LHCN-M2 (cell line): ENCODE data around the gene GPR17. TPM values are rescaled to one million over a fixed set of nuclear protein-coding genes. Genes with fewer than 3 reads are reported as not detected.

ENCODE experiments used
- DNase-seq: peaks from one replicate; pipeline ENCODE4 v3.0.0-alpha.2; 2012; ENCODE audit warnings: low read depth
- total RNA-seq: library from RNA; depleted of rRNA; stranded (reverse); fragments of >200 nt; gene quantifications from 2 replicates; pipeline ENCODE4 v1.2.3, GENCODE V29; 2014

Gene GPR17
- total RNA-seq, 1 experiment from 2014 or later: not detected

DNA sequence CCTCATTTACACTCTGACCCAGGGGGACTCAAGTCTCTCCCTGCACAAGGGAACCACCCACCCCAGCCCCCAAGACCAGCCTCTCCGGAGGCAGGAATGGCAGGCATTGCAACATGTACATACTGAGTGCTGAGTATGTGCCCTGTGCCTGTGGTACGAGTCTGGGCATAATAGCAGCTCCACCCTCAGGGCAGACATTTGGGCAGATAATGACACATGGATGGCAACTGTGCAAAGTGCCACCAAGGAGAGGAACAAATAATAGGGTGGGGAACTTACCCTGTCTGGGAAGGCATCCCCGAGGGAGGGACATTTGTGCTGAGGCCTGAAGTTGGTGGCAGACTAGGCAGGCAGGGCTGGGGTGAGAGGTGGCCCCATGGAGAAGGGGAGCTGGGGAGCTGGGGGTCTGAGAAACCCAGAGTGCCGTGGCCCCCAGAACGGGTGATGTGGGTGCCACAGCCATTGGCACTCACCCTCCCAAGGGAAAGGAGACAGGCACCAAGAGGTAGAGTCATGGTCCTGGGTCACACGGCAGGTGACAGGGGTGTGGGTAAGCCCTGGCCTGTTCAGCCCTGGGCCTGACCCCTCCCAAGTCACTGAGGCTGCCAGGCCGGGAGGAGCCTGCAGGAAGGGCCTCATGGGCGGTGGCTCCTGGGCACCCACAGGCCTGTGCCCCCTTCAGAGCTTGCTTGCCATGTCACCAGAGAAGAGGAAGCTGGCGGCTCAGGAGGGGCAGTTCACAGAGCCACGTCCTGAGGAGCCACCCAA, 15.7 kb upstream of the GPR17 start:
- no peak for DNase-seq

- DNase-seq: no peak
These were observed 15.0 kb upstream of the GPR17 start for GRCh38 chr2:127630864-127631540.

- DNase-seq: no peak
These were observed 14.4 kb upstream of the GPR17 start for GRCh38 chr2:127631541-127631996.

DNA sequence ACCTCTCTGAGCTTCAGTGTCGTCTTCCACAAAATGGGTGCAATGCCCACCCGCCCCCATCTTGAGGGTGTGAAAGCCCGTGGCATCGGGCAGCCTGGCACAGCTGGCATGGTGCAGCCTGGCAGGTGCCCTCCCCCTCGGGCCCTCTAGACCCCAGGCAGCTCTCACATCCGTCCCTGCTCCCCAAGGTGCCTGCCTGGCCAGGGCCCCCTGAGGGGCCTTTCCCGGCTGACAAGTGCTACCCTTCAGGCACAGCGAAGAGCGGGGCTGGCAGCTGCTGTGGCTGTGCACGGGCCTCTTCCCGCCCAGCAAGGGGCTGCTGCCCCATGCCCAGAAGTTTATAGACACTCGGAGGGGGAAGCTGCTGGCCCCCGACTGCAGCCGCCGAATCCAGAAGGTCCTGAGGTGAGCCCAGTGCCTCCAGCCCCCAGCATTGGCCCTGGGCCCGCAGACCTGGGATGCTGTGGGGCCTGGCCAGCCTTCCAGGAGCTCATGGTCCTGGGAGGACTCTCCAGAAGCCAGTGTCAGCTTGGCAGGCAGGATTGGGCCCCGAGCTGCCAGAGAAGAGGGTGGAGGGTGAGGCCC, 13.9 kb upstream of the GPR17 start:
- no peak for DNase-seq

GRCh38 chr2:127632592-127633489, 13.1 kb upstream of the GPR17 start:
- no peak for DNase-seq

GRCh38 chr2:127633556-127634065, 12.3 kb upstream of the GPR17 start:
- no peak for DNase-seq

DNA sequence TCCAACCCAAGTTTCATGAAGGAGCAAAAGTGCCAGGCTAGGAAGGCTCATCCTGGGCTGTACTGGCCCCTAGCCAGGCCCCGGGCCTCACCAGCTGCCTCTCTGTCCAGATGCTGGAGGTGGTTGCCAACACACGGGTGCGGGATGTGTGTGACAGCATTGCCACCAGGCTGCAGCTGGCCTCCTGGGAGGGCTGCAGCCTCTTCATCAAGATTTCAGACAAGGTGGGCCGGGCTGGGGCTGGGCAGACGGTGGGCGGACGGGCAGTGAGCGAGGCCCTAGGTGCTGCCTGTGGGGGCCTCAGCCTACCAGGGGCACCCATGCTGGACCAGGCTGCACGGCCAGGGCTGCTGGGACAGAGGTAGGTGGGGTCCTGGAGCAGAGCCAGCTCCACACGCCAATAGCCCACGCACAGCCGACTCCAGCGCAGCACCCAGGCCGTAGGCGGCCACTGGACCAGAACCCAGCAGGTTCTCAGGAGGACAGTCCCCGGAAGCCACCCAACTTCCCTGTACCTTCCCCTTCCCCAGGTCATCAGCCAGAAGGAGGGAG, 11.8 kb upstream of the GPR17 start:
- DNase-seq: peak; percentile 24

DNA sequence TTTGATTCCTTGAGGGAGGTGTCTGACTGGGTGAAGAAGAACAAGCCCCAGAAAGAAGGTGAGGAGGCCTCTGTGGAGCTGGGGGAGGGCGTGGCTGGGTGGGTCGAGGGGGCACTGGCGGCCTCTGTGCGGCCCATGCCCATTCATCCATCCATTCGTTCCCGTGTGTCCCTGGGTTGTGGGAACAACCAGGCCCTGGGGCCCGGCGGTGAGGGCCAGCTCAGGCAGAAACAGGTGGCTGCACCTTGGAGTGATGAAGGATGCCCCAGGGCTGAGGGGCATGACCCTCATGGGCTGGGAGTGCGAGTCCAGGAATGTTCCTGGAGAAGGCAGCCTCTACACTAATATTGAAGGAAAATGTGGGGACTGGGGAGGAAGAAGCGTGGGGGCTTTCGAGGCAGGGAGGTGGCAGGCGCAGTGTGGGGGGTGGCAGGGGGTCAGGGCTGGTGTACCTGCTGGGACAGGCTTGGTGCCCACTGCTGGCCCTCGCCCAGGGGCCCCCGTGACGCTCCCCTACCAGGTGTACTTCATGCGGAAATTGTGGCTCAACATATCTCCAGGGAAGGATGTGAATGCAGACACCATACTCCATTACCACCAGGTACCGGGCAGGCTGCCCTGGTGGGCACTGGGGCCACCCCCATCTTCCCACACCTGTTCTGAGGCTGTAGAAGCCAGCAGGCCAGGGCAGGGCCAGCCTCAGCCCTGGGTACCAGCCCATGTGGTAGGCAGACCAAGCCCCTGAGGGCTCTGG, 11.2 kb upstream of the GPR17 start:
- DNase-seq: no peak

- DNase-seq: no peak
These were observed 10.3 kb upstream of the GPR17 start for GRCh38 chr2:127635380-127636237.

GRCh38 chr2:127636248-127637235, 9.4 kb upstream of the GPR17 start:
- DNase-seq: no peak

- no peak for DNase-seq
These were observed 8.7 kb upstream of the GPR17 start for GRCh38 chr2:127637236-127637630.

GRCh38 chr2:127637725-127638252, 8.2 kb upstream of the GPR17 start:
- peak; percentile 88 for DNase-seq

- DNase-seq: no peak
These were observed 7.4 kb upstream of the GPR17 start for GRCh38 chr2:127638361-127639110.

- DNase-seq: no peak
These were observed 6.9 kb upstream of the GPR17 start for GRCh38 chr2:127639111-127639474.

- no peak for DNase-seq
These were observed 5.6 kb upstream of the GPR17 start for GRCh38 chr2:127640082-127641072.

DNA sequence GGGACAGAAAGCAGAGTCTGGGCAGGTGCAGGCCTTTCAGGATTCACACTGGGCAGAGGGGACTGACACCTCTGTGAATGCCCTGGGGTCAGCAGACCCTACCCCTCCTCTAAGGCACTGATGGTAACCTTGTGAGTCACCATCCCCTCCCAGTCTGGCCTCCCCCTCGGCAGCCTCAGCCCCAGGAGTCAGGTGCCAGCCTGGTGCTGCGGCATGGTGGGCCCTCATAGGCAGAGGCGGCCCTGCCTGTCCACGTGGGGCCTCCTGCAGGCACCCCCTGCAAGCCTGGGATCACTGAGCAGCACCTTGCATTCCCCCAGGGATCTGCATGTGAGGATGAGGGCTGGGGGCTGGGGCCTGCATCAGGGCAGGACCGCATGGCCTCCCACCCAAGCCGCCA, 4.8 kb upstream of the GPR17 start:
- no peak for DNase-seq
